ENCODE measurements around the gene PRKCA. TPM values are rescaled to one million over a fixed set of nuclear protein-coding genes. Genes with fewer than 3 reads are reported as not detected.

The PRKCA gene
- total RNA-seq, 1 donor from 2014 or later: 4.7 TPM

GRCh38 chr17:66776999-66777688, 474.7 kb downstream of the PRKCA start:
- Histone ChIP-seq H3K27me3 (ENCODE audit: control insufficient read depth, insufficient read depth, low read length) (no peaks in the 10 kb centered on the region), H3K36me3 (ENCODE audit: control insufficient read depth, insufficient read depth, low read length) (no peaks in the 10 kb centered on the region), H3K4me3 (ENCODE audit: low read depth, low read length) (no peak overlapping the region)
- DNase-seq (ENCODE audit: low read depth) (no peak), FAIRE-seq (no peak)
- TF ChIP-seq CTCF (IDR thresholded peaks at IDR 0.05; ENCODE audit: insufficient read depth, low read length, severe bottlenecking): no peak

DNA sequence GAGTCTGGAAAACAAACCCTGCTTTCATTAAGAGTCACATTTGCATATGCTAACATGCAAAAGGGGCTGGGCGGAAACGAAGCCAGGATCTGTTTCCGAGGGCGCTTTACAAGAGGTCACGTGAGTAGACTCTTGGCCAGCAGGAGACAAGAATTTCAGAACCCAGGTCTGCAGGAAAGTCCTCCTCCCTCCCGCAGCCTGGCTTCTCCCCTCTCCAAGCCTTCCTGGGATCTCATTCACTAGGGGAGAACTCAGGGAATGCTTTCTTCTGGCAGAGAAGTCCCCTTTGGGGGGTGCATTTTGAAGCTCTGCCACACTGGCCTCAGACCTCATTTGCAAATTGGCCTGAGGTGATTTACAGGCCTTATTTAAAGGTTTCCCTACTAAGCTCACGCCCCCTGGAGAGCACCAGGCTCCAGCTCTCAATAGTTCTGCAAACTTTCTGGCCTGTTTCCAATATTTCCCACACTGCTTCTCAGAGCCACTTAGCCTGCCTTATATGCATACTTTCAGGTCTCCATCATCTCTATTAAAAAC, 475.3 kb downstream of the PRKCA start:
- no peak for FAIRE-seq
- H3K4me3 ChIP-seq (ENCODE audit: low read depth, low read length): no peak overlapping the region
- DNase-seq (ENCODE audit: low read depth): no peak

GRCh38 chr17:66778531-66779236, 476.3 kb downstream of the PRKCA start:
- no peaks in the 10 kb centered on the region for H3K27me3 ChIP-seq (ENCODE audit: control insufficient read depth, insufficient read depth, low read length)
- DNase-seq (ENCODE audit: low read depth) (no peak), FAIRE-seq (no peak)
- no peak for TF ChIP-seq CTCF (IDR thresholded peaks at IDR 0.05; ENCODE audit: insufficient read depth, low read length, severe bottlenecking)
- no peaks in the 10 kb centered on the region for H3K36me3 ChIP-seq (ENCODE audit: control insufficient read depth, insufficient read depth, low read length)
- no peak overlapping the region for H3K4me3 ChIP-seq (ENCODE audit: low read depth, low read length)

More for the DNA sequence above, 475.3 kb downstream of the PRKCA start:
- TF ChIP-seq CTCF (IDR thresholded peaks at IDR 0.05; ENCODE audit: insufficient read depth, low read length, severe bottlenecking): no peak
- Histone ChIP-seq H3K36me3 (ENCODE audit: control insufficient read depth, insufficient read depth, low read length) (no peaks in the 10 kb centered on the region), H3K27me3 (ENCODE audit: control insufficient read depth, insufficient read depth, low read length) (no peaks in the 10 kb centered on the region)

DNA sequence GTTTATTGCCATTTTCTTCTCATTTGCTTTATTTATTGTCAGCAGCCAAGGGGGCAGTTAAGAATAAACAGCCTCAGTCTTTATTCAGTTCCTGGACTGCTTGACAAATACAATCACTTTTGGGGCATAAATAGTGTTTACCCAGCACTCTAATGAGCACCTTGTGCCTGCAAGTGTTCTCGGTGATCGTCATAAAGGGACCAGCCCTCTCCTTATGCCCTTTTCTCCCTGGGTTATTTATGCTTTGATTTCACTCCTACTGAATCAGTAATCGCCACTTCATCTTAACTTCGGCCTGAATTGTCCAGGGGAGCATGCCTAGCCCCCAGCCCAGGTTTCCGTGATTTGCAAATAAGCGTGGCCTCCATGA, 476.8 kb downstream of the PRKCA start:
- Histone ChIP-seq H3K36me3 (ENCODE audit: control insufficient read depth, insufficient read depth, low read length) (no peaks in the 10 kb centered on the region), H3K27me3 (ENCODE audit: control insufficient read depth, insufficient read depth, low read length) (no peaks in the 10 kb centered on the region), H3K4me3 (ENCODE audit: low read depth, low read length) (no peak overlapping the region)
- TF ChIP-seq CTCF (IDR thresholded peaks at IDR 0.05; ENCODE audit: insufficient read depth, low read length, severe bottlenecking): no peak
- DNase-seq (ENCODE audit: low read depth) (no peak), FAIRE-seq (no peak)

DNA sequence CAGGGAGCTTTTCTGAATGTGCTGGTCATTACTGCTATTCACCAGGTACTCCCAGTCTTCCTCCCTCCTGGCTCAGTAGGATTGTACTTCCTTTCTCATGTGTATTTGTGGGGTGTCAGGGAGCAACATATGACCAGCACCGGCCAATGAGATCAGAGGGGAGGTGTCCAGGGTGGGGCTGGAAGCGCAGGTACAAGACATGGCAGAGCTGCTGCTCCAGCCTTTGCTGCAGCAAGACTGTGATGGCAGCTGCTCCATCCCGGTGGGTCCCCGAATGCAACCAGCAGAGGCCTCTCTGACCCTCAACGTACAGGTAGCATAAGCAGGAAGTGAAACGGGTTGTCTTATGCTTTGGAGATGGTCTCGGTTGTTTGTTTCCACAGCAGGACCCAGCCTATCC, 478.7 kb downstream of the PRKCA start:
- Histone ChIP-seq H3K36me3 (ENCODE audit: control insufficient read depth, insufficient read depth, low read length) (peaks cover 1% of the 10 kb centered on the region), H3K4me3 (ENCODE audit: low read depth, low read length) (no peak overlapping the region), H3K27me3 (ENCODE audit: control insufficient read depth, insufficient read depth, low read length) (no peaks in the 10 kb centered on the region)
- no peak for TF ChIP-seq CTCF (IDR thresholded peaks at IDR 0.05; ENCODE audit: insufficient read depth, low read length, severe bottlenecking)
- DNase-seq (ENCODE audit: low read depth) (no peak), FAIRE-seq (no peak)
